HG03064 (cell line): ENCODE measurements around the gene CRYBB2.
"Not testable (repeated sequence)": the region's sequence is repeated elsewhere in the genome, so short reads cannot be mapped to it uniquely, and the experiment has no call there.

Experiments used
- ATAC-seq: cut with Tn5 transposase; IDR thresholded peaks from one replicate; pipeline ENCODE4 v1.9.1; 2021; ENCODE audit warnings: low read depth; ENCODE audit not compliant: unreplicated experiment

CRYBB2 gene, protein sequence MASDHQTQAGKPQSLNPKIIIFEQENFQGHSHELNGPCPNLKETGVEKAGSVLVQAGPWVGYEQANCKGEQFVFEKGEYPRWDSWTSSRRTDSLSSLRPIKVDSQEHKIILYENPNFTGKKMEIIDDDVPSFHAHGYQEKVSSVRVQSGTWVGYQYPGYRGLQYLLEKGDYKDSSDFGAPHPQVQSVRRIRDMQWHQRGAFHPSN

GRCh38 chr22:25219211-25219689, at the start of gene CRYBB2:
CRYBB2 (plus strand) TSS chr22:25219639; CDS start chr22:25221430, 1,791 bp downstream.
- no peak for ATAC-seq

DNA sequence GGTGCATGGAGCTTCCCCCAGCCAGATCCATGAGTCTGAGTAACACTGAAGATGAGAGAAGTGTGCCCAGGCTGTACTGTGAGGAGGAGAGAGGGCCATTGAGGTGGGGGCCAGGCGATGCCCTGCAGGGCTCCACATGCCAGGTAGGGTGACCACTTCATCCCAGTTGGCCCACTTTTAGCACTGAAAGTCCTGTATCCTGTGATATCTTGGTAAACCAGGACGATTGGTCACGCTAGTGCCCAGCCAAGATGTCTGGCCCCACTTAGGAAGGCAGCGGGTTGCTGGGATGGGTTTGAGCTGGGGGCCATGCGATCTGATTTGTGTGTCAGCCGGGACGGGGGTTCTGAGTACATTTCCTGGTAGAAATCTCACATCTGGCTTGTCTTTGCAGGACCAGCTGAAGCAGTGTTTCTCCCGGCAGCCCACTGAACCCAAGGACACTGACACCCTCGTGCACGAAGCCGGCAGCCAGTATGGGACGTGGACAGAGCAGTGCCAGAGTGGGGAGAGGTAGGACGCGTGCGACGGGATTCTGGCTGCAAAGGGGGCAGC, 48.9 kb upstream of the CRYBB2 start:
- no peak for ATAC-seq

GRCh38 chr22:25172153-25172552, 47.3 kb upstream of the CRYBB2 start:
- ATAC-seq, result no peak

- no peak for ATAC-seq
Observed at GRCh38 chr22:25174156-25174887, 45.1 kb upstream of the CRYBB2 start.

GRCh38 chr22:25174888-25175411, 44.5 kb upstream of the CRYBB2 start:
- ATAC-seq, result no peak

GRCh38 chr22:25176175-25176574, 43.3 kb upstream of the CRYBB2 start:
- ATAC-seq, result no peak

DNA sequence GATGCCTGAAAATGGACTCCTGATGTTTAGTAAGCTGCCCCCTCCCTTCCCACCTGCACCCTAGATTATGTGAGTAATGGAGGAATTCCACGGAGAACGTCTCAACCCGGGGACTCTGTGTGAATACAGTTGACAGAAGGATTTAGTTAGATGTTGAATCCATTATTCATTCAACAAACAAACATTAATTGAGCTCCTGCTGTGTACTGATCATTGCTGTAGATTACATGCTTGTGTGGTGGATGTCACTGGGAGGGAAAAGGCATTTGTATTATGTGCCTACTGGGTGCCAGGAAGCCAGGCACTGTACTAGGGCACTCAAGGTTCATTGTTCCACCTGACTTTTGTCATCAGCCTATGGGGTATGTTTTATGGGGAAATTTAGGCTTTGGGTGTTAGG, 42.6 kb upstream of the CRYBB2 start:
- ATAC-seq, result no peak

GRCh38 chr22:25177226-25177625, 42.2 kb upstream of the CRYBB2 start:
- ATAC-seq, result no peak

DNA sequence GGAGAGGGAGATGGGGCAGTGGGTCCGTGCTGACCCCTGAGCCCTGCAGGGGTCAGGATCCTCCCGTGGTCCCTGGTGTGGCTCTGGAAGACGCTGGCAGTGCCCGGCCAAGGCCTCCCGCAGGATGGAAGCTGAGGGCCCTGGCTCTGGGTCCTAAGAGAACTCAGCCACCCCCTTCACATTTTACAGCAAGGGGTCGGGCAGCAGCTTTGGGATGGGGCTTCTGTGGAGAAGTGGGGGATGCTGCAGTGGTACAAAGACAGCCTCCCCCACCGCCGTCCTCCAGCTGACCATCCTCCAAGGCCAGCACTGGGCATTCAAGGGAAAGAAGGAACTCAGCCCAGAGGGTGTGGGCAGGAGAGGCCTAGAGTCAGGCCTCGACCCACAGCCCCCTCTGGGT, 41.5 kb upstream of the CRYBB2 start:
- no peak for ATAC-seq

DNA sequence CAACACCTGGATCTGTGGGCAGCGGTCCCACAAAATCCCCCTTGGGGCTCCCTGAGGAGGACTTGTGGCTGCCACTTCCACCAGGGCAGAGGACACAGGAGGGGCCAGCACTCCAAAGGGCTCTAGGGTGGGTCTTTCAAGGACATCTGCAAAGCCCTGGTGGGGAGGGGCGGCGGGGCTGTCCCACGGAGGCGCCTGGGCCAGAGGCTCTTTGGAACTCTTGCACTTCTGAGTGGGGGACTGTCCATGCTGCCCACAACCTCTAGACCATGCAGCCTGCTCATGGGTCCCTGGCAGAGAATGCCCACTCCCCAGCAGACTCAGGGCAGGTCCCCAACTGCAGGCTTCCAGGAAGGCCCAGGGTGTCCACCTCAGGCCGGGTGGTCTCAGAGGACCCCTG, 41.1 kb upstream of the CRYBB2 start:
- ATAC-seq, result not testable (repeated sequence)

- ATAC-seq, result not testable (repeated sequence)
Observed at GRCh38 chr22:25178869-25179631, 40.4 kb upstream of the CRYBB2 start.

DNA sequence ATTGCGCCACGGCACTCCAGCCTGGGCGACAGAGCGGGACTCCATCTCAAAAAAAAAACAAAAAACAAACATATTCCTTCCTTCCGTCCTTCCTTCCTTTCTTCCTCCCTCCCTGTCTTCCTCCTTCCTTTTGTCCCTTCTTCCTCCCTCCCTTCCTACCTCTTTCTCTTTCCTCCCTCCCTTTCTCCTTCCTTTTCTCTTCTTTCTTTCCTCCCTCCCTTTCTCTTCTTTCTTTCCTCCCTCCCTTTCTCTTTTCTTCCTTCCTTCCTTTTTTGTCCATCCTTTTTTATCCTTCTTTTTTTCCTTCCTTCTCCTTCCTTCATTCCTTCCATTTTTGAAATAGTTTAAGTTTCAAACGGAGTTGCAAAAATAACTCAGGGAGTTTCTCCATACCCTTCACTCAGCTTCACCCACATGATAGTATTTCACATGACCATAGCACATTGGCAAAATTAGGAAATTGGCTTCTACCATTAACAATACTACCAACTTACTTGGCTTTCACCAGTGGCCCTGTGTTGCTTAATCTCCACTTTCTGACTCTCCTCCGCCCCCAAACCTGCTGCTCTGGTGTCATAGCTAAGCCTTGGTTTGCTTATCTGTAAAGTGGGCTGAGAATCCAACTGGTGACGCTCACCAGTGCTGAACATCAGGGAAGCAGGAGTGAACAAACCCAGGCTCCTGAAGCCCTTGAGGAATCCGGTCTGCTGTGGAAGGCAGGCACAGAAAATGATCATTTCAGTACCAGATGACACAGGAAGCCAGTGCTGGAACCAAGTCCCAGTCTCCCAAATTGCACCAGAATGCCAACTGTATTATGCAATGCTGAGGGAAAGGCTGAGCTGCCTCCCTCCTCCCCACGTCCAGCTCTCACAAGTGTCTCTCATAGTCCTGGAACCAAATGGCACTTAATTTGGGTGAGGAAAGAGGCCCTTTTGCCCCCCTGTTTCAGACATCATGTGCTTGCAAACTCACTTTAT, 37.0 kb upstream of the CRYBB2 start:
- ATAC-seq, result no peak

GRCh38 chr22:25183949-25184619, 35.4 kb upstream of the CRYBB2 start:
- no peak for ATAC-seq

- ATAC-seq, result no peak
Observed at GRCh38 chr22:25186140-25186539, 33.3 kb upstream of the CRYBB2 start.

DNA sequence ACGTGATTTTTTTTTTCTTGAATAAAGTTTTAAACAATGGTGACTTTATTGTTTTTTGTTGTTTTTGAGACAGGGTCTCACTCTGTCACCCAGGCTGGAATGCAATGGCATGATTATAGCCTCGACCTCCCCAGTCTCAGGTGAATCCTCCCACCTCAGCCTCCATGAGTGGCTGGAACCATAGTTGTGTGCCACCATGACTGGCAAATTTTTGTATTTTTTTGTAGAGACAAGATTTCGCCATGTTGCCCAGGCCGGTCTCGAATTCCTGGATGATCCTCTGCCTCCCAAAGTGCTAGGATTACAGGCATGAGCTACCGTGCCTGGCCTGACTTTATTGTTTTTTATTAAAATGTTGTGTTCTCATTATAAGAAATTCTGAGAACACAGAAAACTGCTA, 32.0 kb upstream of the CRYBB2 start:
- no peak for ATAC-seq

DNA sequence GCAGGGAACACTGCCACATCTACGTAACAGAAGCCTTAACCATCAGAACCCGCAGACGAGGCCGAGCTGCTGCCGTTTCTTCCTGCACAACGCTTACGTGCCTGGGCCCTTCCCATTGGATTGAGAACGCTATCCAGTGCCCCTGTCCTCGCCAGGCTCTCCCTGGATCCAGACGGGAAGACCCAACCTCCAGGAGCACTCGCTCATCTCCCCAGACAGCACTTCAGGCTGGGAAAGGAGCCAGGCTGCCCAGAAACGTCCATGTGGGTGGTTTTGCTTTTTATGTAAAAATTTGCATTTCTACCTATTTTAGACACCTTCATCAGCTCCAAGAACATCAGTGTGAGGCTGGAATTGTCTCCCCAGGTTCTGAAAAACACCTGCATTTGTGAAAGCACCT, 27.0 kb upstream of the CRYBB2 start:
- ATAC-seq, result no peak

- no peak for ATAC-seq
Observed at GRCh38 chr22:25193130-25193529, 26.3 kb upstream of the CRYBB2 start.

DNA sequence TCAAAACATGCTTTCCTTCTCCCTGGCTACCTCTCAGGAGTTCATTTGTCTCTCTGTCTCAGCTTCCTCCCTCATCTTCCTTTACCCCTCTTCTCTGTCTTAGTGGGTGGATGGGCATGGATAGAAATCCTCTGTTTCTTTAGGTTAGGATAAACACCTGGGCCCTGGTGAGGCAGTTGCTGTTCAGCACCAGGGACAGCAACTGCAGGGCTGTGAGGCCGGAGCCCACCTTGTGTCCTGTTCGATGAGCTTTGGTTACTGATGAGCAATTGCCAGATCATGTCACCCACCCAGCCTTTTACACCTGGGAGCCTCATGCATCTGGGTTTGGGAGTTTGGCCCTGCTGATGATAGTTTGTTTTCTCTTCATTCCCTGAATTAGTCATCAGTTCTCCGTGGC, 25.9 kb upstream of the CRYBB2 start:
- ATAC-seq, result no peak

DNA sequence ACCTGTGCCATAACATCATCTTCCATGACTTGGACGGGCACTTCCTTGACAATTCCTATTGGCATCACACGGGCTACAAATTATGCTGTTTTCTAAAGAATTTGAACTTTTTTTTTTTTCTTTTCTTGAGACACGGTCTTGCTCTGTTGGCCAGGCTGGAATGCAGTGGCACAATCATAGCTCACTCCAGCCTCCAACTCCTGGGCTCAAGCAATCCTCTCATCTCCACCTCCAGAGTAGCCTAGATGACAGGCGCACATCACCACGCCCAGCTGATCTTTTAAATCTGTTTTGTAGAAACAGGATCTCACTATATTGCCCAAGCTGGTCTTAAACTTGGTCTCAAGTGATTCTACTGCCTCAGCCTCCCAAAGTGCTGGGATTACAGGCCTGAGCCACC, 23.1 kb upstream of the CRYBB2 start:
- ATAC-seq, result no peak
